ENCODE results near the gene USP47.

The USP47 gene

DNA sequence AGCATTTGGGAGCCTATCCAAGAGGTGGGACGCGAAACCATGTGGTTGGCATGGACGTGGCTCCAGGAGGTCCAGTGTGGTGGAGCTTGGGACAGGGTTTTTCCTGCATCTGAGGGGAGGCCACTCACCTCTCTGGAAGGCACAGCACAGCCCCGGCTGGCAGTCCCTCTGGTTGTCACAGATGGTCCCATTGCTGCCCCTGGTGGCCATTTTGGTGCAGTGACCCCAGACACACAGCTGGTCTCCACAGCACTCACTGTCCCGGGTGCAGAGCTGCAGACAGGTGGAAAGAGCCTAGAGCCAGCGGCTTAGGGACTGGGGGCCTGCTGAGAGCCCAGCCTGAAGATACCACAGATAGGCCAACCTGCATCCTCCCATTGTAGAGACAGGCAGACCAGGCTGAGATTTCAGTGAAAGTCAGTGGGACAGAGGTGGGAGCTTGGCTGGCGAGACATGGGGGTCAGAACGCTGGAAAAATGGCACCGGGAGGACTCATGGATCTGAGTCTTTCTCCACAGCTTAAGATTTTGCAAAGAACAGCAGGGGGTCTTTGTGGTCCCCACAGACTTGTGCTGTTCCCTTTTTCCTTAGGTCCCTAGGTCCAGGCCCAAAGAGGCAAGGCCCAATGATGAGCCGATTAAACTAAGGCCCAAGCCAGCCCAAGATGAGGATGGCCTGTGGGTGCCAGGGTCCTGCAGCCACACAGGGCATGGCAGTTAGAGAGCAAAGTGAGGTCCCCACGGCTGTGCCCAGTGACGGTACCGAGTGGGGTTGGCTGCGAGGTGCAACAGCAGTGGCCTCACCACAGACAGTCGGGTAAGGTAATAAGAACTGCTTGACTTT is 125.3 kb downstream of the USP47 start:
- peak; percentile 99 for ATAC-seq (ENCODE audit: insufficient read depth, low read depth)
- no peaks in the 10 kb centered on the region for H3K79me2 ChIP-seq (ENCODE audit: insufficient read depth, low read length)
- DNase-seq = peak; percentile 83
- no peak overlapping the region for H3K4me2 ChIP-seq (ENCODE audit: insufficient read depth, low read length)
- H3K27ac ChIP-seq (ENCODE audit: low read length) = no peak overlapping the region
- H3K9me3 ChIP-seq (ENCODE audit: insufficient read depth, low read length, severe bottlenecking) = no peaks in the 10 kb centered on the region
- no peaks in the 10 kb centered on the region for H3K4me1 ChIP-seq (ENCODE audit: insufficient read depth, low read length)
- peaks cover 4% of the 10 kb centered on the region for H3K27me3 ChIP-seq (ENCODE audit: insufficient read depth, low read length, poor library complexity)
- H3K4me3 ChIP-seq (ENCODE audit: low read depth in 1 of 2, low read length in 2 of 2) = no peak overlapping the region
- peaks cover 3% of the 10 kb centered on the region; the same call in 1 of the 2 replicates for H4K20me1 ChIP-seq (ENCODE audit: insufficient read depth, low read length)
- H3K36me3 ChIP-seq (ENCODE audit: insufficient read depth, low read length) = no peaks in the 10 kb centered on the region
- H2AFZ ChIP-seq (ENCODE audit: low read depth, low read length) = no peak overlapping the region
- H3K9ac ChIP-seq (ENCODE audit: low read depth, low read length) = no peak overlapping the region
- TF ChIP-seq, protein P1, sequence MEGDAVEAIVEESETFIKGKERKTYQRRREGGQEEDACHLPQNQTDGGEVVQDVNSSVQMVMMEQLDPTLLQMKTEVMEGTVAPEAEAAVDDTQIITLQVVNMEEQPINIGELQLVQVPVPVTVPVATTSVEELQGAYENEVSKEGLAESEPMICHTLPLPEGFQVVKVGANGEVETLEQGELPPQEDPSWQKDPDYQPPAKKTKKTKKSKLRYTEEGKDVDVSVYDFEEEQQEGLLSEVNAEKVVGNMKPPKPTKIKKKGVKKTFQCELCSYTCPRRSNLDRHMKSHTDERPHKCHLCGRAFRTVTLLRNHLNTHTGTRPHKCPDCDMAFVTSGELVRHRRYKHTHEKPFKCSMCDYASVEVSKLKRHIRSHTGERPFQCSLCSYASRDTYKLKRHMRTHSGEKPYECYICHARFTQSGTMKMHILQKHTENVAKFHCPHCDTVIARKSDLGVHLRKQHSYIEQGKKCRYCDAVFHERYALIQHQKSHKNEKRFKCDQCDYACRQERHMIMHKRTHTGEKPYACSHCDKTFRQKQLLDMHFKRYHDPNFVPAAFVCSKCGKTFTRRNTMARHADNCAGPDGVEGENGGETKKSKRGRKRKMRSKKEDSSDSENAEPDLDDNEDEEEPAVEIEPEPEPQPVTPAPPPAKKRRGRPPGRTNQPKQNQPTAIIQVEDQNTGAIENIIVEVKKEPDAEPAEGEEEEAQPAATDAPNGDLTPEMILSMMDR (IDR thresholded peaks at IDR 0.05; ENCODE audit: borderline replicate concordance, extremely low read depth, low read length, poor library complexity, severe bottlenecking) = peak; percentile 87
- TF ChIP-seq EZH2 (IDR thresholded peaks at IDR 0.05; ENCODE audit: borderline replicate concordance, low read depth, low read length, severe bottlenecking) = no peak

DNA sequence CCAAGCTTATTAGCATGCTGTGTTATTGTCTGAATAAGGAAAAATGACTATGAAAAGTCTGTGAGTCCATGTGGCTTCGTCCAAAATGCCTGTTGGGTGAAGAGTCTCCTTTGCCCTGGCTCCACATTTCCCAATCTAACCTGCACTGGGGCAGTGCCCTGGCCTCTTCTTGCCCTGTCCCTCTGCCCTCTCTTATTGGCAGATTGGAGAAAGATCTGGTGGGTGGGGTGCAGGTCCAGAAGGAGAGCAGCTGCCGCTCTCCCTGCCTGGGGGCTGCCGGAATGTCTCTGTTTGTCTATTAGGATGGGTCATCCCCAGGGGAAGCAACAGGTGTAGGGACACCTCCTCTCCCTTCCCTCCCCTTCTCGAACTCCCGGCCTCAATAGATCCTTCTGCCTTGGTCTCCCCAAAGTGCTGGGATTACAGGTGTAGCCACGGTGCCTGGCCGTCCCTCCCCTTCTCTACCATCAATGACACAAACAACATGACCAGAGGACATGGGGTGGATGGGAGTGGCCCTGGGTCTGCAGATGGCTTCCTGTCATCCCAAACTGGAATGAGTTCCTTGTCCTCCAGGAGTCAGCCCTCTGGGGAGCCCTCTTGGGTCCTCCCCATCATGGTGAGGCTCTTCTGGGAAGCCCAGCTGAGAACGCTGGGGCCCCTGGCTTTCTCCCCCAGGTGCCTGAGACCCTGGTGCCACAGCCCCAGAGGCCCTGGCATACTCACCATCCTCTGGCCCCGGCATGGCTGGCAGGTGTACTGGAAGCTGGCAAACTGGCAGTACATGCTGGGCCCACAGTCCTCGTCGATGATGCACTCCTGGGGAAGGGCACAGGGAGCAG is 126.1 kb downstream of the USP47 start:
- Histone ChIP-seq H3K79me2 (ENCODE audit: insufficient read depth, low read length) (no peaks in the 10 kb centered on the region), H3K36me3 (ENCODE audit: insufficient read depth, low read length) (no peaks in the 10 kb centered on the region), H3K4me1 (ENCODE audit: insufficient read depth, low read length) (no peaks in the 10 kb centered on the region), H2AFZ (ENCODE audit: low read depth, low read length) (no peak overlapping the region), H4K20me1 (ENCODE audit: insufficient read depth, low read length) (peaks cover 3% of the 10 kb centered on the region; the same call in 1 of the 2 replicates), H3K4me2 (ENCODE audit: insufficient read depth, low read length) (no peak overlapping the region), H3K27me3 (ENCODE audit: insufficient read depth, low read length, poor library complexity) (peaks cover 4% of the 10 kb centered on the region), H3K27ac (ENCODE audit: low read length) (no peak overlapping the region), H3K4me3 (ENCODE audit: low read depth in 1 of 2, low read length in 2 of 2) (no peak overlapping the region), H3K9ac (ENCODE audit: low read depth, low read length) (no peak overlapping the region), H3K9me3 (ENCODE audit: insufficient read depth, low read length, severe bottlenecking) (no peaks in the 10 kb centered on the region)
- DNase-seq (no peak), ATAC-seq (ENCODE audit: insufficient read depth, low read depth) (no peak)
- no peak for TF ChIP-seq EZH2 (IDR thresholded peaks at IDR 0.05; ENCODE audit: borderline replicate concordance, low read depth, low read length, severe bottlenecking)
- TF ChIP-seq, protein P1 (IDR thresholded peaks at IDR 0.05; ENCODE audit: borderline replicate concordance, extremely low read depth, low read length, poor library complexity, severe bottlenecking) = no peak

DNA sequence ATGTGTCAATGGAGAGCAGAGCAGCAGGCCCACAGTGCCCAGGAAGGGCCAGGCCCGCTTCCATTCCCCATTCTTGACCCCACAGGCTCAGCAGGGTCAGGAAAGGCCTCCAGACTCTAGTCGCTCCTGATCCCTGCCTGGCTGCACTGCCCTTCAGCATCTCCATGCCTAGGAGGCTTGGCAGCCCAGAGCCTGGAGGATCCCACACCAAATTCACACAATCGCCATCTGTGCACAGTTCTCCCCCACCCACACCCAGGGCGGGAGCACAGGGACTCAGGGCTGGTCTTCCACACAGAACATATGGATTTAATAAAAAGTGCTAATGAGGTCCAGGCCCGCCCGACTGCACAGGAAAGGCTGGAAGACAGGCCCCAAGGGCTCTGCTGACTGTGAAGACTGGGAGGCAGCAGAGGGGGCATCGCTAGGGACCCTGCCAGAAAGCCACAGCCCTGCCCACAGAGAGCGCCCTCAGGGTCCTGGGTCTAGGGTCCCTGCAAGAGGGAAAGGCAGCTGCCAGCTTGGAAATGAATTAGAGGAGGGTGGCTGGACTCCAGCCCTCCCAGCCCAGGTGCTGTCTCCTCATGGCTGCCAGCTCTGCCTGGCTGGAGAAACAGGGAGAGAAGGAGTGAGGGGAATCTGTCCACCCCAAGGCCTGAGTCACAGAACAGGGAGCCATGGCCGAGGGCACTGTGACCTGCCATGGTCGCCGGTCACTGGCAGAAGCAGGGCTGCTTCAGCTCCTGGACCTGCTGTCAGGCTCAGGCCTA is 126.9 kb downstream of the USP47 start:
- no peak overlapping the region for H3K4me3 ChIP-seq (ENCODE audit: low read depth in 1 of 2, low read length in 2 of 2)
- peaks cover 4% of the 10 kb centered on the region for H3K27me3 ChIP-seq (ENCODE audit: insufficient read depth, low read length, poor library complexity)
- H3K79me2 ChIP-seq (ENCODE audit: insufficient read depth, low read length) = no peaks in the 10 kb centered on the region
- no peak overlapping the region for H3K27ac ChIP-seq (ENCODE audit: low read length)
- no peak overlapping the region for H2AFZ ChIP-seq (ENCODE audit: low read depth, low read length)
- H3K9ac ChIP-seq (ENCODE audit: low read depth, low read length) = no peak overlapping the region
- ATAC-seq (ENCODE audit: insufficient read depth, low read depth) (no peak), DNase-seq (no peak)
- peaks cover 3% of the 10 kb centered on the region; the same call in 1 of the 2 replicates for H4K20me1 ChIP-seq (ENCODE audit: insufficient read depth, low read length)
- H3K9me3 ChIP-seq (ENCODE audit: insufficient read depth, low read length, severe bottlenecking) = no peaks in the 10 kb centered on the region
- no peak overlapping the region for H3K4me2 ChIP-seq (ENCODE audit: insufficient read depth, low read length)
- no peaks in the 10 kb centered on the region for H3K4me1 ChIP-seq (ENCODE audit: insufficient read depth, low read length)
- no peaks in the 10 kb centered on the region for H3K36me3 ChIP-seq (ENCODE audit: insufficient read depth, low read length)
- TF ChIP-seq EZH2 (IDR thresholded peaks at IDR 0.05; ENCODE audit: borderline replicate concordance, low read depth, low read length, severe bottlenecking) = no peak
- TF ChIP-seq, protein P1 (IDR thresholded peaks at IDR 0.05; ENCODE audit: borderline replicate concordance, extremely low read depth, low read length, poor library complexity, severe bottlenecking) = no peak
